ENCODE results near the gene SMIM30.

- no peak for TF ChIP-seq CTCF (IDR thresholded peaks at IDR 0.05)
- no peak for TF ChIP-seq POLR2AphosphoS5 (IDR thresholded peaks at IDR 0.05)
- TF ChIP-seq POLR2A (IDR thresholded peaks at IDR 0.05) = no peak
- no peak for TF ChIP-seq EP300 (IDR thresholded peaks at IDR 0.05)
Observed at GRCh38 chr7:113109718-113110117, 8.6 kb downstream of the SMIM30 start.
